Diencephalon (tissue), 1 donor: ENCODE data around the gene DCAF6. TPM values are rescaled to one million over a fixed set of nuclear protein-coding genes. Genes with fewer than 3 reads are reported as not detected.

ENCODE experiments used
- small RNA-seq: library from RNA; depleted of rRNA; stranded (forward); fragments of <200 nt; gene quantifications from one replicate; pipeline ENCODE3, GENCODE V24; 2014
- total RNA-seq: library from RNA; depleted of rRNA; stranded (reverse); fragments of >200 nt; gene quantifications from one replicate; pipeline ENCODE4 v1.2.3, GENCODE V29; 2014

The DCAF6 gene, protein sequence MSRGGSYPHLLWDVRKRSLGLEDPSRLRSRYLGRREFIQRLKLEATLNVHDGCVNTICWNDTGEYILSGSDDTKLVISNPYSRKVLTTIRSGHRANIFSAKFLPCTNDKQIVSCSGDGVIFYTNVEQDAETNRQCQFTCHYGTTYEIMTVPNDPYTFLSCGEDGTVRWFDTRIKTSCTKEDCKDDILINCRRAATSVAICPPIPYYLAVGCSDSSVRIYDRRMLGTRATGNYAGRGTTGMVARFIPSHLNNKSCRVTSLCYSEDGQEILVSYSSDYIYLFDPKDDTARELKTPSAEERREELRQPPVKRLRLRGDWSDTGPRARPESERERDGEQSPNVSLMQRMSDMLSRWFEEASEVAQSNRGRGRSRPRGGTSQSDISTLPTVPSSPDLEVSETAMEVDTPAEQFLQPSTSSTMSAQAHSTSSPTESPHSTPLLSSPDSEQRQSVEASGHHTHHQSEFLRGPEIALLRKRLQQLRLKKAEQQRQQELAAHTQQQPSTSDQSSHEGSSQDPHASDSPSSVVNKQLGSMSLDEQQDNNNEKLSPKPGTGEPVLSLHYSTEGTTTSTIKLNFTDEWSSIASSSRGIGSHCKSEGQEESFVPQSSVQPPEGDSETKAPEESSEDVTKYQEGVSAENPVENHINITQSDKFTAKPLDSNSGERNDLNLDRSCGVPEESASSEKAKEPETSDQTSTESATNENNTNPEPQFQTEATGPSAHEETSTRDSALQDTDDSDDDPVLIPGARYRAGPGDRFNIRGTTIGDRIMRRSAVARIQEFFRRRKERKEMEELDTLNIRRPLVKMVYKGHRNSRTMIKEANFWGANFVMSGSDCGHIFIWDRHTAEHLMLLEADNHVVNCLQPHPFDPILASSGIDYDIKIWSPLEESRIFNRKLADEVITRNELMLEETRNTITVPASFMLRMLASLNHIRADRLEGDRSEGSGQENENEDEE
- 65.7 TPM for total RNA-seq

DNA sequence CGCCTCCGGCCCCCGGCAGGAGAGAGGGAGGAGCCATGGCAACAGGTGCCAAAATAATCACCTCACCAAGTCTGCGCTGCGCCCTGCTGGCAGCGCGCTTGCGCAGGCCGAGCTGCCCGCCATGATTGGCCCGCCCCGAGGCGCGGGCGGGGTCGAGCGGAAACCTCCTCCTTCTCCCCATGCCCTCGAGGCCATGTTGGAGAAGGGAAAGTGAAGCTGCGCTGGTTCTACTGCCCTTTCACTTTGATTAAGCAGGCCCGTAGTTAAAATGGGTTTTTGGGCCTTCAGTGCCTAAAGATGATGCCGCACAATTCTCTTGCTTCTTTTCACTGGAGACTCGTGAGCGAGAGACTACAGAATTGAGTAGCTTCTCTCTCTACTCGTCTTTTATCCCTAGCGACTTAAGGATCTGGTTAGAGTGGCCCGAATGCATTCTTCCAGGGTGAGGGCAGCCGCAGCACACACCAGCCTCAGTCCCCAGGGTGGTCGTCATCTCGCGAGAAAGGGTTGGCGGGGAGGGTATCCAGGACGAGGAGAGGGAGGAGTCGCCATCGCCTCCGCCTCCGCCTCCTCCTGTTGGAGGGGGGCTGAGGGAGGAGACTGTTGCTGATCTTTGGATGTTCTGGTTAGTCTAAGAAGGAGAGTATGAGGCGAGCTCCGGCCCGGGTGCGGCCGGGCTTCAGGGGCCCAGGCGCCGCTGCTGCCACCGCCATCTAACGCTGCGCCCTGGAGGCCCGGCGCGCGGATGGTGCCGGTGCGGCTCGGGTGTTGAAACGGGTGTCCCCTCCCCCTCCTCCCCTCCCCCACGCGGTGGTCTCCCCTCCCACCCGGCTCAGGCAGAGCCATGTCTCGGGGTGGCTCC is at the start of gene DCAF6:
TSS of gene DCAF6 (plus strand) at position 616 of the 862 bp plus-strand sequence. CDS start at position 845, 229 bp downstream.

DNA sequence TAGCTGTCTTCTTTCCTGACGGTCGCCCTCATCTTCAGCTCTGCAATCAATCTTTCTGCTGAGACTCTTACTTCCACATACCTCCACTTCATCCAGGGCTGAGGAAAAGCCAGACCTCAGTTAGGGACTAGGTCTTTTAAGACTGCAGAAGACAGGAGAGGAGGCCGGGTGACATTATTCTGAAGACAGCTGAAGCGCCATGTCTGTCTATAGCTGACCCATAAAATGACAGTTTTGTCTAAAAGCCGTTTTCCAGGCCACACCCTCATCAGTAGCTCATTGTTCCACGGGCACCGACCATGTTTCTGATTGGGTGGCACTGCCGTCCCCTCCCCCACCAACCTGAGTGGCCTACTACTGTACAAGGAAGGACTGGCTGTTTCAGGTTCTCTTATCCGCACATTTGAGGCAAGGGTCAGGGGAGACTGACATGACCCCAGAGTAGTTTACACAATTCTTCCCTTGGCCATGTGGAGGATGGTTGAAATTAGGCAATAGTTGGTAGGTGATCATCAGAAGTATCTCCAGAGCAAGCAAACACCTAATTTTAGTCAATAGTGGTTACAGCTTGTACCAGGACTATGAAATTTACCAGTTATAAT is 22.5 kb upstream of the DCAF6 start, which contains the start of gene ADCY10:
TSS of gene ADCY10 (minus strand) at position 240 of the 602 bp plus-strand sequence. CDS start 8,994 bp downstream, outside the sequence.

DNA sequence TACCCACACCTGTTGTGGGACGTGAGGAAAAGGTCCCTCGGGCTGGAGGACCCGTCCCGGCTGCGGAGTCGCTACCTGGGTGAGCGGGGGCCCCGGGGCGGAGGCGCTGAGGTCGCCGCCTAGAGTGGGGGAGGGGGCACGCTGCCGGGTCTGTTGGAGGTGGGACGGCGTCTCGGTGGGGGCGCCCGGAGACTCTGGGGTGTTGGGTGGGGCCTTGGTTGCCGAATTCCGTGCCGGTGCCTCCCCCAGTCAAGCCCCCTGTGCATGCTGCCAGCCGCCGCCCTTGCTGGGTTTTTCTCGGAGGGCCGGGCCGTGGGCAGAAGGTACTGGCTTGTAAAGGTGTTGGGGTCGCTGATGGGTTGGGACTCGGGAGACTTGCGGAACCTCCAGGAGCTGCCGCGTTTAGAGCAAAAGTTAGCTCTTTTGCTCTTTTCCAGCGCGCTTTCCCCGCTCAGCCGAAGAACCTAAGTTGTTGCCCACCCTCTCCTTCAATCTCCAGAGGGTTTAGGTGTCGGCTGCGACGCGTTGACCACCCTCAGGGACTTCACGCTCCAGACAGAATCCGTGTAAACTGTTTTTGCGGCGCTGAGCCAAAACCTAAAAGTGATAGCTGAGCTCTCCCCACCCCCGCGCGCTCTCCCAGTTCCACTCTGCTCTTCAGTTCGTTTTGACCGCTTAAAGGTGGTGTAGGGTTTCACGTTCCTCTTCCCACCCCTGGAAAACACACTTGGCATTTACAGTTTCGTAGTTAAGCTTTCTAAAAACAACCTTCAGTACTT is 636 bp downstream of the DCAF6 start, which contains the start of gene MPC2:
TSS of gene MPC2 (minus strand) at position 143 of the 779 bp plus-strand sequence. CDS start 1,231 bp downstream, outside the sequence.

Small RNA genes lying within 50 kb of the gene (small RNA-seq; reads per million reads assigned to genes)
- gene MIR1255B2: not detected

Other genes starting within 250 kb of the DCAF6 start
- 218 TPM for gene MPZL1, start 214.7 kb upstream of the DCAF6 start, total RNA-seq
- gene ADCY10, start 22.5 kb upstream of the DCAF6 start, total RNA-seq: 0.69 TPM
- gene MPC2, start 389 bp downstream of the DCAF6 start, total RNA-seq: 63.7 TPM
- gene GPR161, start 200.2 kb downstream of the DCAF6 start, total RNA-seq: 56.7 TPM
- gene TIPRL, start 242.3 kb downstream of the DCAF6 start, total RNA-seq: 81.4 TPM